Measurements from ENCODE around the gene KRTAP19-8. TPM values are rescaled to one million over a fixed set of nuclear protein-coding genes. Genes with fewer than 3 reads are reported as not detected.

The KRTAP19-8 gene
- total RNA-seq, 4 donors from 2014 or later = not detected

GRCh38 chr21:31012133-31013089, 25.9 kb downstream of the KRTAP19-8 start:
- 62 to 68% methylated on average over 4 of the region's 4 CpGs for WGBS, 2 donors
- Histone ChIP-seq H3K9me3 (no peaks in the 10 kb centered on the region), H3K27ac (no peak overlapping the region), H3K27me3 (no peaks in the 10 kb centered on the region), H3K4me3 (no peak overlapping the region), H3K36me3 (no peaks in the 10 kb centered on the region), H3K4me1 (no peaks in the 10 kb centered on the region)
- no peak for DNase-seq (ENCODE audit: low spot score in 2 of 2)
- TF ChIP-seq CTCF (IDR thresholded peaks at IDR 0.05) = no peak
- no peak for TF ChIP-seq POLR2A (IDR thresholded peaks at IDR 0.05)
- TF ChIP-seq EP300 (IDR thresholded peaks at IDR 0.05) = no peak

GRCh38 chr21:31011412-31011811, 26.9 kb downstream of the KRTAP19-8 start:
- WGBS, 2 donors = 65 to 88% methylated on average over 1 of the region's 1 CpG
- Histone ChIP-seq H3K27ac (no peak overlapping the region), H3K4me1 (no peaks in the 10 kb centered on the region), H3K9me3 (no peaks in the 10 kb centered on the region), H3K36me3 (no peaks in the 10 kb centered on the region), H3K4me3 (no peak overlapping the region), H3K27me3 (no peaks in the 10 kb centered on the region)
- TF ChIP-seq CTCF (IDR thresholded peaks at IDR 0.05) (no peak), POLR2A (IDR thresholded peaks at IDR 0.05) (no peak), EP300 (IDR thresholded peaks at IDR 0.05) (no peak)
- no peak for DNase-seq (ENCODE audit: low spot score in 2 of 2)

- Histone ChIP-seq H3K4me3 (no peak overlapping the region), H3K27ac (no peak overlapping the region), H3K27me3 (no peaks in the 10 kb centered on the region), H3K36me3 (no peaks in the 10 kb centered on the region), H3K4me1 (no peaks in the 10 kb centered on the region), H3K9me3 (no peaks in the 10 kb centered on the region)
- TF ChIP-seq EP300 (IDR thresholded peaks at IDR 0.05) = no peak
- TF ChIP-seq CTCF (IDR thresholded peaks at IDR 0.05) = no peak
- no peak for TF ChIP-seq POLR2A (IDR thresholded peaks at IDR 0.05)
- whole genome bisulfite sequencing, 2 donors = 85 to 94% methylated on average over 1 of the region's 1 CpG
- no peak for DNase-seq (ENCODE audit: low spot score in 2 of 2)
Observed at GRCh38 chr21:31008355-31008754, 29.9 kb downstream of the KRTAP19-8 start.

GRCh38 chr21:31005019-31005418, 33.3 kb downstream of the KRTAP19-8 start:
- no peak for TF ChIP-seq EP300 (IDR thresholded peaks at IDR 0.05)
- TF ChIP-seq POLR2A (IDR thresholded peaks at IDR 0.05) = no peak
- TF ChIP-seq CTCF (IDR thresholded peaks at IDR 0.05) = no peak
- no peak for DNase-seq (ENCODE audit: low spot score in 2 of 2)
- H3K9me3 ChIP-seq = no peaks in the 10 kb centered on the region
- no peaks in the 10 kb centered on the region for H3K36me3 ChIP-seq
- WGBS, 2 donors = 68 to 70% methylated on average over 5 of the region's 5 CpGs
- no peaks in the 10 kb centered on the region for H3K4me1 ChIP-seq
- H3K27ac ChIP-seq = no peak overlapping the region
- H3K27me3 ChIP-seq = no peaks in the 10 kb centered on the region
- H3K4me3 ChIP-seq = no peak overlapping the region

- no peaks in the 10 kb centered on the region for H3K9me3 ChIP-seq
- H3K4me3 ChIP-seq = no peak overlapping the region
- WGBS, 2 donors = 56 to 84% methylated on average over 10 of the region's 10 CpGs
- no peaks in the 10 kb centered on the region for H3K27me3 ChIP-seq
- TF ChIP-seq POLR2A (IDR thresholded peaks at IDR 0.05) (no peak), CTCF (IDR thresholded peaks at IDR 0.05) (no peak), EP300 (IDR thresholded peaks at IDR 0.05) (no peak)
- no peaks in the 10 kb centered on the region for H3K4me1 ChIP-seq
- H3K36me3 ChIP-seq = no peaks in the 10 kb centered on the region
- no peak for DNase-seq (ENCODE audit: low spot score in 2 of 2)
- no peak overlapping the region for H3K27ac ChIP-seq
Observed at GRCh38 chr21:31003471-31003870, 34.8 kb downstream of the KRTAP19-8 start.
